SK-N-SH (cell line): ENCODE results near the gene EDIL3. TPM values are rescaled to one million over a fixed set of nuclear protein-coding genes. Genes with fewer than 3 reads are reported as not detected.
A peak's percentile ranks its signal among the peaks of the same experiment; 100 is the strongest.

ENCODE experiments used
- CTCF ChIA-PET: fragments of 300-600, 350-600 bp; formaldehyde crosslinking; extraction: SDS; loops from one replicate; lab custom pipeline; 2021; lab: Yijun Ruan, JAX
- POLR2A ChIA-PET: fragments of 350-600 bp; sonication (Branson Sonifier 250); formaldehyde crosslinking; extraction: SDS; loops from one replicate; lab custom pipeline; 2020; ENCODE audit warnings: antibody characterized with exemption, inconsistent platforms; lab: Yijun Ruan, JAX
- DNase-seq: peaks from one replicate; pipeline ENCODE4 v3.0.0; 2012
- H2AFZ ChIP-seq: fragments of 200-600 bp; sonication (generic); 2 replicates; pipeline ENCODE4 v1.8.1; 2016; ENCODE audit warnings: antibody characterized with exemption, mild to moderate bottlenecking, low read depth
- H3F3A ChIP-seq: fragments of 200-600 bp; sonication (generic); replicated peaks from 2 replicates; pipeline ENCODE3; 2016; ENCODE audit warnings: antibody characterized with exemption, mild to moderate bottlenecking; ENCODE audit not compliant: insufficient read depth
- H3K27ac ChIP-seq, 2 experiments: fragments of 200-500 bp in 1 of 2; fragments of 200-600 bp in 1 of 2; sonication (Bioruptor generic) in 1 of 2; sonication (generic), shearing (Covaris generic) in 1 of 2; 2 replicates each; pipeline versions ENCODE4 v1.5.1 to v1.6.1; 2014 to 2016; ENCODE audit warnings: low read depth in 2 of 2, inconsistent platforms in 1 of 2, low read length in 1 of 2, mild to moderate bottlenecking in 1 of 2, mixed read lengths in 1 of 2
- H3K27me3 ChIP-seq: fragments of 200-600 bp; sonication (generic), shearing (Covaris generic); 2 replicates; pipeline ENCODE4 v1.6.1; 2016; ENCODE audit warnings: mixed run types; ENCODE audit not compliant: insufficient read depth
- H3K36me3 ChIP-seq, 2 experiments: fragments of 200-500 bp in 1 of 2; fragments of 200-600 bp in 1 of 2; sonication (Bioruptor generic) in 1 of 2; sonication (generic) in 1 of 2; replicated peaks in 1 of 2; 2 replicates each; pipeline versions ENCODE3 to v1.5.1; 2014 to 2016; ENCODE audit warnings: low read length in 1 of 2, mild to moderate bottlenecking in 1 of 2; ENCODE audit not compliant: insufficient read depth in 2 of 2, control insufficient read depth in 1 of 2
- H3K4me1 ChIP-seq, 2 experiments: fragments of 200-500 bp in 1 of 2; fragments of 200-600 bp in 1 of 2; sonication (Bioruptor generic) in 1 of 2; sonication (generic), shearing (Covaris generic) in 1 of 2; 2 replicates each; pipeline versions ENCODE4 v1.5.1 to v1.6.1; 2014 to 2016; ENCODE audit warnings: low read depth in 1 of 2, low read length in 1 of 2, mixed run types in 1 of 2; ENCODE audit not compliant: insufficient read depth in 2 of 2, control insufficient read depth in 1 of 2
- H3K4me2 ChIP-seq: fragments of 200-600 bp; sonication (generic), shearing (Covaris generic); 2 replicates; pipeline ENCODE4 v1.6.1; 2017; ENCODE audit warnings: mixed run types
- H3K4me3 ChIP-seq, 2 experiments: fragments of 200-500 bp in 1 of 2; fragments of 200-600 bp in 1 of 2; sonication (Bioruptor generic) in 1 of 2; sonication (generic), shearing (Covaris generic) in 1 of 2; 2 replicates each; pipeline versions ENCODE4 v1.5.1 to v1.8.1; 2014 to 2016; ENCODE audit warnings: low read depth in 2 of 2, inconsistent platforms in 1 of 2, low read length in 1 of 2, mild to moderate bottlenecking in 1 of 2, mixed read lengths in 1 of 2, moderate library complexity in 1 of 2
- H3K79me2 ChIP-seq: fragments of 200-600 bp; sonication (generic); 2 replicates; pipeline ENCODE4 v1.8.1; 2017; ENCODE audit warnings: mild to moderate bottlenecking; ENCODE audit not compliant: insufficient read depth
- H3K9ac ChIP-seq: fragments of 200-600 bp; sonication (generic); 2 replicates; pipeline ENCODE4 v1.6.1; 2017; ENCODE audit warnings: mixed run types
- H3K9me2 ChIP-seq: fragments of 200-600 bp; sonication (generic); 2 replicates; pipeline ENCODE4 v1.6.1; 2017; ENCODE audit warnings: mixed run types
- H3K9me3 ChIP-seq: fragments of 200-600 bp; sonication (generic); 2 replicates; pipeline ENCODE4 v1.6.1; 2017; ENCODE audit warnings: mixed run types, mild to moderate bottlenecking, moderate library complexity
- H4K20me1 ChIP-seq: fragments of 200-600 bp; sonication (generic); 2 replicates; pipeline ENCODE4 v1.6.1; 2017; ENCODE audit warnings: mild to moderate bottlenecking, mixed run types; ENCODE audit not compliant: insufficient read depth
- EP300 ChIP-seq, 2 experiments: IDR thresholded peaks; 2 replicates each; pipeline versions ENCODE4 v1.4.0 to v1.6.1; 2012; ENCODE audit warnings: borderline replicate concordance in 1 of 2, low read depth in 1 of 2, low read length in 1 of 2
- FOSL2 ChIP-seq: IDR thresholded peaks from 2 replicates; pipeline ENCODE4 v1.4.0; 2012; ENCODE audit warnings: low read depth, mild to moderate bottlenecking, moderate library complexity, borderline replicate concordance
- FOXM1 ChIP-seq: IDR thresholded peaks from 2 replicates; pipeline ENCODE4 v1.4.0; 2012; ENCODE audit warnings: low read depth, mild to moderate bottlenecking
- GABPA ChIP-seq: IDR thresholded peaks from 2 replicates; pipeline ENCODE4 v1.4.0; 2012; ENCODE audit warnings: low read depth, mild to moderate bottlenecking
- GATA2 ChIP-seq: sonication (generic); formaldehyde crosslinking; IDR thresholded peaks from 2 replicates; pipeline ENCODE4 v1.5.0; 2020; ENCODE audit warnings: mild to moderate bottlenecking, missing genetic modification reagents
- JUND ChIP-seq: IDR thresholded peaks from 2 replicates; pipeline ENCODE4 v1.4.0; 2012
- MEF2A ChIP-seq: IDR thresholded peaks from 2 replicates; pipeline ENCODE4 v1.4.0; 2012; ENCODE audit warnings: low read depth, borderline replicate concordance
- NFIC ChIP-seq: IDR thresholded peaks from 2 replicates; pipeline ENCODE4 v1.4.0; 2012; ENCODE audit warnings: borderline replicate concordance
- NRF1 ChIP-seq: IDR thresholded peaks from 2 replicates; pipeline ENCODE4 v1.6.1; 2012; ENCODE audit warnings: low read depth, mild to moderate bottlenecking, low read length
- POLR2AphosphoS5 ChIP-seq: IDR thresholded peaks from 2 replicates; pipeline ENCODE4 v1.6.1; 2012; ENCODE audit warnings: low read depth, low read length
- RFX5 ChIP-seq: IDR thresholded peaks from 2 replicates; pipeline ENCODE4 v1.6.1; 2012; ENCODE audit warnings: mild to moderate bottlenecking, improper control_type of control experiment, low read length
- RXRA ChIP-seq: IDR thresholded peaks from 2 replicates; pipeline ENCODE4 v1.4.0; 2012; ENCODE audit warnings: low read depth, mild to moderate bottlenecking, borderline replicate concordance
- TAF1 ChIP-seq: IDR thresholded peaks from 2 replicates; pipeline ENCODE4 v1.6.1; 2012; ENCODE audit warnings: low read depth, mild to moderate bottlenecking, low read length, moderate library complexity, borderline replicate concordance
- TCF12 ChIP-seq: IDR thresholded peaks from 2 replicates; pipeline ENCODE4 v1.4.0; 2012
- WGBS: methylation state at CpG from one replicate; pipeline ENCODE4 v1.1.6; 2017; ENCODE audit warnings: low lambda C conversion rate; 5-methylcytosine and 5-hydroxymethylcytosine counted together
- polyA plus RNA-seq, 3 experiments: library from polyadenylated mRNA; depleted of rRNA; stranded (reverse); fragments of >200 nt; gene quantifications; 2 replicates each; pipeline ENCODE4 v1.2.3, GENCODE V29; 2012
- TF ChIP-seq, protein P1 (sequence below): IDR thresholded peaks from 2 replicates; pipeline ENCODE4; 2012
- TF ChIP-seq, protein P2 (sequence below): IDR thresholded peaks from 2 replicates; pipeline ENCODE4 v1.4.0; 2012; ENCODE audit warnings: low read depth, borderline replicate concordance
- TF ChIP-seq, protein P3 (sequence below): IDR thresholded peaks from 2 replicates; pipeline ENCODE4 v1.4.0; 2012; ENCODE audit warnings: low read depth
- TF ChIP-seq, protein P4 (sequence below): IDR thresholded peaks from 2 replicates; pipeline ENCODE4 v1.6.1; 2012; ENCODE audit warnings: mild to moderate bottlenecking, low read depth, low read length, moderate library complexity

The EDIL3 gene
- polyA plus RNA-seq, 1 of the 3 experiments (the other 2 are of a cell fraction): 51.5 TPM

DNA sequence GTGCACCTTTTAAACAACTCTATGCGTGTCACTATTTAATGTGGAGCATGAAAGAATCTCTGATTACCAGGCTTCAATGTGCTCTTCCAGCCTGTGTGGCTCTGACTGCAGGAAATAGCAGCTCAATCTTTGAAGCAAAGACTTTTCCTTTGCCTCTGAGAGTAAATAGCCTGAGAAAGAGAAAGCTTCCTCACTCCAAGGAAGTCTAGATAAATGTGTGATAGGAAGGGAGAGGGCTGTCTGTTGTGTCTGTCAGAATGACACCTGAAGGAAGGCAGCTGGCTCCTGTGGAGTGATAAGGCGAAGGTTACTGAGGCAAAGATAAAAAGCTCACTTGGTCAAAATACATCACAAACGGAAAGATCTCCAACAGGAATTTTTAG lies 458.7 kb downstream of the EDIL3 start:
- H3K27me3 ChIP-seq: no peaks in the 10 kb centered on the region
- DNase-seq: no peak
- H3K4me2 ChIP-seq: peak overlapping the region; percentile 55
- H3K9me2 ChIP-seq: no peaks in the 10 kb centered on the region
- 56% methylated on average over 3 of the region's 3 CpGs for WGBS
- TF ChIP-seq TCF12 (peak; percentile 56; the same call in 1 of the 2 replicates), EP300 (IDR thresholded peaks at IDR 0.05; ENCODE audit: borderline replicate concordance in 1 of 2, low read depth in 1 of 2, low read length in 1 of 2) (0 out of 4 replicates have a peak, but pooled peaks of 1 of the 2 experiments have one; percentile 25), RFX5 (no peak), GATA2 (peak; percentile 57)
- TF ChIP-seq, protein P1, sequence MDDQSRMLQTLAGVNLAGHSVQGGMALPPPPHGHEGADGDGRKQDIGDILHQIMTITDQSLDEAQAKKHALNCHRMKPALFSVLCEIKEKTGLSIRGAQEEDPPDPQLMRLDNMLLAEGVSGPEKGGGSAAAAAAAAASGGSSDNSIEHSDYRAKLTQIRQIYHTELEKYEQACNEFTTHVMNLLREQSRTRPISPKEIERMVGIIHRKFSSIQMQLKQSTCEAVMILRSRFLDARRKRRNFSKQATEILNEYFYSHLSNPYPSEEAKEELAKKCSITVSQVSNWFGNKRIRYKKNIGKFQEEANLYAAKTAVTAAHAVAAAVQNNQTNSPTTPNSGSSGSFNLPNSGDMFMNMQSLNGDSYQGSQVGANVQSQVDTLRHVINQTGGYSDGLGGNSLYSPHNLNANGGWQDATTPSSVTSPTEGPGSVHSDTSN: peak; percentile 48; the same call in 1 of the 2 replicates
- ChIA-PET POLR2A (no interaction called here), CTCF (interaction anchor here (0.9 to 4.8 kb wide), 6 partner anchors 11 to 329 kb away, joined by 3 to 57 read pairs (median 4); no protein-coding TSS in a partner anchor)
- H3K36me3 ChIP-seq: no peaks in the 10 kb centered on the region
- H3K4me3 ChIP-seq: no peak overlapping the region; a peak in 1 of 4 replicates
- peak overlapping the region; percentile 89 to 94 for H3K27ac ChIP-seq
- peaks cover 15 to 20% of the 10 kb centered on the region in 2 experiments; a peak in 3 of 4 replicates for H3K4me1 ChIP-seq
- no peaks in the 10 kb centered on the region for H4K20me1 ChIP-seq
- H3F3A ChIP-seq: peaks cover 37% of the 10 kb centered on the region
- peak overlapping the region; percentile 49 for H3K9ac ChIP-seq
- peak overlapping the region; percentile 73 for H2AFZ ChIP-seq
- H3K9me3 ChIP-seq: no peaks in the 10 kb centered on the region
- no peaks in the 10 kb centered on the region for H3K79me2 ChIP-seq

DNA sequence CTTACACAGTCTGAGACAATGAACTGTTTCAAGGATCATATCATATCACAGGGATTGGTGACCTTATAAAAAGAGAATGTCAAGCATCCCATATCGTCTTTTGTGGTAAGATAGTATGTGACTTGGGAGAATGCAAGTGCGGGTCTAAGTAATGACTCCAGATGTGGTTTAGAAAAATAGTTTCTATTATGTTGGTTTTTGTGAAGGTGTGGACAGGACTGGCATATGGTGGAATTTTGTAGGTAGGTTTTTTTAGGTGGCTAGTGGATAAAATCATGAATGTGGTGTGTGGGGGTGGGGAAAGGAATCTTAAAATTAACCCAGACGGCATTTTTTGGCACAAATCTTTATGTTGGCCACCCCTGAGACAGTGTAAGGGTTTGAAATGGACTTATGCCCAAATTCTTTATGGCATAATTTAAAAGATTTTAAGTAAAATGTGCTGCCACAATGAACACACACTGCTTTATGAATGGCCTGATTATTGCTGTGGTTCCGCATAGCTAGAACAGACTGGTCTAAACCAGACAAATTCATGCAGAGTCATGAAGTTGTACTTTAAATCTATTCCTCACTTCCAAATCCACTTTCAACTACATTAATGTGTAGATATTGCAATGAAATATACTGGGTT lies 459.2 kb downstream of the EDIL3 start:
- Histone ChIP-seq H3K4me3 (no peak overlapping the region), H3K4me2 (peak overlapping the region; percentile 55), H3K27me3 (no peaks in the 10 kb centered on the region), H3K9ac (peak overlapping the region; percentile 49; the same call in 1 of the 2 replicates), H3F3A (peaks cover 37% of the 10 kb centered on the region), H3K4me1 (peaks cover 15 to 20% of the 10 kb centered on the region in 2 experiments; a peak in 3 of 4 replicates), H3K79me2 (no peaks in the 10 kb centered on the region), H3K9me2 (no peaks in the 10 kb centered on the region), H3K36me3 (no peaks in the 10 kb centered on the region), H4K20me1 (no peaks in the 10 kb centered on the region), H3K9me3 (no peaks in the 10 kb centered on the region), H2AFZ (peak overlapping the region; percentile 73; the same call in 1 of the 2 replicates), H3K27ac (peak overlapping the region; percentile 89 to 94)
- POLR2A ChIA-PET: no interaction called here
- CTCF ChIA-PET: interaction anchor here (0.9 to 4.8 kb wide), 4 partner anchors 10 to 201 kb away, joined by 3 to 57 read pairs (median 4); no protein-coding TSS in a partner anchor
- WGBS: 9% methylated on average over 4 of the region's 4 CpGs
- no peak for DNase-seq
- TF ChIP-seq GABPA: no peak
- TF ChIP-seq, protein P2, sequence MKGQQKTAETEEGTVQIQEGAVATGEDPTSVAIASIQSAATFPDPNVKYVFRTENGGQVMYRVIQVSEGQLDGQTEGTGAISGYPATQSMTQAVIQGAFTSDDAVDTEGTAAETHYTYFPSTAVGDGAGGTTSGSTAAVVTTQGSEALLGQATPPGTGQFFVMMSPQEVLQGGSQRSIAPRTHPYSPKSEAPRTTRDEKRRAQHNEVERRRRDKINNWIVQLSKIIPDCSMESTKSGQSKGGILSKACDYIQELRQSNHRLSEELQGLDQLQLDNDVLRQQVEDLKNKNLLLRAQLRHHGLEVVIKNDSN: no peak
- TF ChIP-seq JUND: peak; percentile 89
- TF ChIP-seq NFIC: peak; percentile 87
- TF ChIP-seq, protein P3, sequence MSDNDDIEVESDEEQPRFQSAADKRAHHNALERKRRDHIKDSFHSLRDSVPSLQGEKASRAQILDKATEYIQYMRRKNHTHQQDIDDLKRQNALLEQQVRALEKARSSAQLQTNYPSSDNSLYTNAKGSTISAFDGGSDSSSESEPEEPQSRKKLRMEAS: peak; percentile 15; the same call in 1 of the 2 replicates
- TF ChIP-seq MEF2A: peak; percentile 40; the same call in 1 of the 2 replicates
- TF ChIP-seq, protein P1: peak; percentile 85
- TF ChIP-seq FOXM1: peak; percentile 71; the same call in 1 of the 2 replicates
- peak; percentile 74; the same call in 1 of the 2 replicates for TF ChIP-seq FOSL2
- TF ChIP-seq NRF1: no peak
- TF ChIP-seq EP300 (IDR thresholded peaks at IDR 0.05; ENCODE audit: borderline replicate concordance in 1 of 2, low read depth in 1 of 2, low read length in 1 of 2): peak in 1 of 2 experiments; percentile 95; a peak in 3 of 4 replicates
- peak; percentile 73 for TF ChIP-seq RXRA
- TF ChIP-seq POLR2AphosphoS5: peak; percentile 52; the same call in 1 of the 2 replicates
- TF ChIP-seq, protein P4, sequence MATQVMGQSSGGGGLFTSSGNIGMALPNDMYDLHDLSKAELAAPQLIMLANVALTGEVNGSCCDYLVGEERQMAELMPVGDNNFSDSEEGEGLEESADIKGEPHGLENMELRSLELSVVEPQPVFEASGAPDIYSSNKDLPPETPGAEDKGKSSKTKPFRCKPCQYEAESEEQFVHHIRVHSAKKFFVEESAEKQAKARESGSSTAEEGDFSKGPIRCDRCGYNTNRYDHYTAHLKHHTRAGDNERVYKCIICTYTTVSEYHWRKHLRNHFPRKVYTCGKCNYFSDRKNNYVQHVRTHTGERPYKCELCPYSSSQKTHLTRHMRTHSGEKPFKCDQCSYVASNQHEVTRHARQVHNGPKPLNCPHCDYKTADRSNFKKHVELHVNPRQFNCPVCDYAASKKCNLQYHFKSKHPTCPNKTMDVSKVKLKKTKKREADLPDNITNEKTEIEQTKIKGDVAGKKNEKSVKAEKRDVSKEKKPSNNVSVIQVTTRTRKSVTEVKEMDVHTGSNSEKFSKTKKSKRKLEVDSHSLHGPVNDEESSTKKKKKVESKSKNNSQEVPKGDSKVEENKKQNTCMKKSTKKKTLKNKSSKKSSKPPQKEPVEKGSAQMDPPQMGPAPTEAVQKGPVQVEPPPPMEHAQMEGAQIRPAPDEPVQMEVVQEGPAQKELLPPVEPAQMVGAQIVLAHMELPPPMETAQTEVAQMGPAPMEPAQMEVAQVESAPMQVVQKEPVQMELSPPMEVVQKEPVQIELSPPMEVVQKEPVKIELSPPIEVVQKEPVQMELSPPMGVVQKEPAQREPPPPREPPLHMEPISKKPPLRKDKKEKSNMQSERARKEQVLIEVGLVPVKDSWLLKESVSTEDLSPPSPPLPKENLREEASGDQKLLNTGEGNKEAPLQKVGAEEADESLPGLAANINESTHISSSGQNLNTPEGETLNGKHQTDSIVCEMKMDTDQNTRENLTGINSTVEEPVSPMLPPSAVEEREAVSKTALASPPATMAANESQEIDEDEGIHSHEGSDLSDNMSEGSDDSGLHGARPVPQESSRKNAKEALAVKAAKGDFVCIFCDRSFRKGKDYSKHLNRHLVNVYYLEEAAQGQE: no peak
- no peak for TF ChIP-seq TAF1
- TF ChIP-seq TCF12: peak; percentile 95
